Thymus (tissue), 11 donors: Measurements from ENCODE around the gene LRCH1. TPM values are rescaled to one million over a fixed set of nuclear protein-coding genes. Genes with fewer than 3 reads are reported as not detected.
"Not testable (repeated sequence)": the region's sequence is repeated elsewhere in the genome, so short reads cannot be mapped to it uniquely, and the experiment has no call there.

Experiments used
- DNase-seq, 9 donors: peaks; one replicate each; pipeline ENCODE4 v3.0.0-alpha.2; 2013; ENCODE audit warnings: low spot score in 9 of 9, low read depth in 6 of 9, missing footprints in 1 of 9
- H3K27ac ChIP-seq, 2 donors: one replicate each; pipeline ENCODE4 v1.5.1; 2013; ENCODE audit warnings: control low read depth in 1 of 2, low read depth in 1 of 2, low read length in 1 of 2, mild to moderate bottlenecking in 1 of 2, moderate library complexity in 1 of 2
- H3K27me3 ChIP-seq, 2 donors: one replicate each; pipeline ENCODE4 v1.5.1; 2013; ENCODE audit warnings: low read length in 1 of 2; ENCODE audit not compliant: control insufficient read depth in 2 of 2, insufficient read depth in 1 of 2
- H3K36me3 ChIP-seq, 2 donors: one replicate each; pipeline ENCODE4 v1.5.1; 2013; ENCODE audit warnings: low read length in 1 of 2, mild to moderate bottlenecking in 1 of 2, moderate library complexity in 1 of 2; ENCODE audit not compliant: control insufficient read depth in 2 of 2, insufficient read depth in 2 of 2
- H3K4me1 ChIP-seq, 2 donors: one replicate each; pipeline ENCODE4 v1.5.1; 2013; ENCODE audit warnings: low read length in 2 of 2; ENCODE audit not compliant: control insufficient read depth in 2 of 2, insufficient read depth in 2 of 2
- H3K4me3 ChIP-seq, 2 donors: one replicate each; pipeline ENCODE4 v1.5.1; 2013; ENCODE audit warnings: low read length in 2 of 2, control low read depth in 1 of 2, mild to moderate bottlenecking in 1 of 2
- H3K9me3 ChIP-seq, 2 donors: one replicate each; pipeline ENCODE4 v1.5.1; 2013; ENCODE audit warnings: low read length in 1 of 2, mild to moderate bottlenecking in 1 of 2; ENCODE audit not compliant: control insufficient read depth in 2 of 2, insufficient read depth in 1 of 2
- WGBS: extraction: QIAGEN DNeasy Blood & Tissue Kit; methylation state at CpG from one replicate; pipeline ENCODE4 v1.1.7; 2013; 5-methylcytosine and 5-hydroxymethylcytosine counted together
- polyA plus RNA-seq: library from polyadenylated mRNA; stranded (reverse); fragments of 200-250 nt; gene quantifications from one replicate; pipeline ENCODE4 v1.2.3, GENCODE V29; 2013
- total RNA-seq: library from RNA; stranded (reverse); fragments of 120-200 nt; gene quantifications from one replicate; pipeline ENCODE4 v1.2.4, GENCODE V29; 2013
- donor health status: healthy.

The LRCH1 gene
- total and polyA plus RNA-seq, 2 donors, result 9.1 to 13.7 TPM

GRCh38 chr13:46761866-46762265 is 208.9 kb downstream of the LRCH1 start:
- Histone ChIP-seq H3K9me3 (no peaks in the 10 kb centered on the region), H3K27me3 (no peaks in the 10 kb centered on the region), H3K4me3 (no peak overlapping the region), H3K27ac (no peak overlapping the region), H3K36me3 (no peaks in the 10 kb centered on the region), H3K4me1 (peaks cover 0 to 3% of the 10 kb centered on the region in 2 donors)
- no peak for DNase-seq
- WGBS, result 88% methylated on average over 5 of the region's 5 CpGs

- H3K9me3 ChIP-seq, H3K4me3 ChIP-seq, H3K27ac ChIP-seq, H3K4me1 ChIP-seq, H3K27me3 ChIP-seq, DNase-seq: not testable (repeated sequence)
- WGBS, result 89% methylated on average over 4 of the region's 4 CpGs
- peaks cover 3 to 38% of the 10 kb centered on the region in 2 donors for H3K36me3 ChIP-seq
Measured at GRCh38 chr13:46769925-46770324, 217.0 kb downstream of the LRCH1 start.

GRCh38 chr13:46771693-46772092 is 218.7 kb downstream of the LRCH1 start:
- Histone ChIP-seq H3K36me3 (peaks cover 7 to 50% of the 10 kb centered on the region in 2 donors), H3K9me3 (no peaks in the 10 kb centered on the region), H3K4me3 (no peak overlapping the region), H3K27ac (no peak overlapping the region), H3K27me3 (no peaks in the 10 kb centered on the region), H3K4me1 (no peaks in the 10 kb centered on the region)
- DNase-seq, result no peak

GRCh38 chr13:46773541-46773940 is 220.6 kb downstream of the LRCH1 start:
- Histone ChIP-seq H3K27ac (no peak overlapping the region), H3K36me3 (peaks cover 7 to 63% of the 10 kb centered on the region in 2 donors), H3K9me3 (no peaks in the 10 kb centered on the region), H3K4me3 (no peak overlapping the region), H3K27me3 (no peaks in the 10 kb centered on the region), H3K4me1 (no peaks in the 10 kb centered on the region)
- no peak for DNase-seq
- WGBS, result 97% methylated on average over 2 of the region's 2 CpGs

- Histone ChIP-seq H3K27me3 (no peaks in the 10 kb centered on the region), H3K4me1 (no peaks in the 10 kb centered on the region), H3K9me3 (no peaks in the 10 kb centered on the region), H3K27ac (no peak overlapping the region), H3K36me3 (peaks cover 7 to 73% of the 10 kb centered on the region in 2 donors), H3K4me3 (no peak overlapping the region)
- 98% methylated on average over 8 of the region's 8 CpGs for WGBS
- DNase-seq, result no peak
Measured at GRCh38 chr13:46775385-46776107, 222.6 kb downstream of the LRCH1 start.

GRCh38 chr13:46778095-46778494 is 225.1 kb downstream of the LRCH1 start:
- no peak overlapping the region for H3K4me3 ChIP-seq
- peaks cover 7 to 74% of the 10 kb centered on the region in 2 donors for H3K36me3 ChIP-seq
- H3K9me3 ChIP-seq, result no peaks in the 10 kb centered on the region
- no peak overlapping the region for H3K27ac ChIP-seq
- H3K4me1 ChIP-seq, result no peaks in the 10 kb centered on the region
- DNase-seq, result no peak
- no peaks in the 10 kb centered on the region for H3K27me3 ChIP-seq
- 96% methylated on average over 3 of the region's 3 CpGs for WGBS

GRCh38 chr13:46778890-46779289 is 225.9 kb downstream of the LRCH1 start:
- Histone ChIP-seq H3K36me3 (peaks cover 7 to 74% of the 10 kb centered on the region in 2 donors), H3K4me3 (no peak overlapping the region), H3K4me1 (no peaks in the 10 kb centered on the region), H3K27me3 (no peaks in the 10 kb centered on the region), H3K9me3 (no peaks in the 10 kb centered on the region), H3K27ac (no peak overlapping the region)
- WGBS, result 97% methylated on average over 2 of the region's 2 CpGs
- DNase-seq, result no peak

GRCh38 chr13:46782066-46782465 is 229.1 kb downstream of the LRCH1 start:
- 99% methylated on average over 1 of the region's 1 CpG for WGBS
- DNase-seq, result no peak
- Histone ChIP-seq H3K4me3 (no peak overlapping the region), H3K27ac (no peak overlapping the region), H3K27me3 (no peaks in the 10 kb centered on the region), H3K36me3 (peaks cover 7 to 77% of the 10 kb centered on the region in 2 donors), H3K4me1 (no peaks in the 10 kb centered on the region), H3K9me3 (no peaks in the 10 kb centered on the region)

- Histone ChIP-seq H3K27ac (no peak overlapping the region), H3K36me3 (peaks cover 7 to 76% of the 10 kb centered on the region in 2 donors), H3K27me3 (no peaks in the 10 kb centered on the region), H3K4me1 (no peaks in the 10 kb centered on the region), H3K4me3 (no peak overlapping the region), H3K9me3 (no peaks in the 10 kb centered on the region)
- WGBS, result 96% methylated on average over 2 of the region's 2 CpGs
- no peak for DNase-seq
Measured at GRCh38 chr13:46782691-46783090, 229.7 kb downstream of the LRCH1 start.
